Measurements from ENCODE around the gene CCDC89.

Gene CCDC89

DNA sequence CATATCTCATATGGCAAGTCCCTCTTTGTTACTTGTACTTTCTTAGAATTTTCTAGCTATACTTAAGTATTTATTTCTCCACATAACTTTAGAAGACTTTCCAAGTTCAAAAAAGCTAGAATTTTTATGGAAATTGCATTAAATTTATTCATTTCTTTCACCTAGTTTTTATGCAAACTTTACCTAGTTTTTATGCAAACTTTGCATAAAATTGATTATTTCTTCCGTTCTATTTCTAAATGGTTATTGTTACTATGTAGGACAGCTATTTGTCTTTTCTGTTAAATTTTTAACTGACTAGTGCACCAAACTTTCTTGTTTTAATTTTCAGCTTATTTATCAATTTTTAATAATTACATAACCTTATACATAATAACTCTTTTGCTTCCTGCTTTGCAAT lies 17.8 kb downstream of the CCDC89 start:
- no peak overlapping the region for H3K27ac ChIP-seq
- TF ChIP-seq ZFX (IDR thresholded peaks at IDR 0.05; ENCODE audit: borderline replicate concordance) = no peak
- TF ChIP-seq, protein P1, sequence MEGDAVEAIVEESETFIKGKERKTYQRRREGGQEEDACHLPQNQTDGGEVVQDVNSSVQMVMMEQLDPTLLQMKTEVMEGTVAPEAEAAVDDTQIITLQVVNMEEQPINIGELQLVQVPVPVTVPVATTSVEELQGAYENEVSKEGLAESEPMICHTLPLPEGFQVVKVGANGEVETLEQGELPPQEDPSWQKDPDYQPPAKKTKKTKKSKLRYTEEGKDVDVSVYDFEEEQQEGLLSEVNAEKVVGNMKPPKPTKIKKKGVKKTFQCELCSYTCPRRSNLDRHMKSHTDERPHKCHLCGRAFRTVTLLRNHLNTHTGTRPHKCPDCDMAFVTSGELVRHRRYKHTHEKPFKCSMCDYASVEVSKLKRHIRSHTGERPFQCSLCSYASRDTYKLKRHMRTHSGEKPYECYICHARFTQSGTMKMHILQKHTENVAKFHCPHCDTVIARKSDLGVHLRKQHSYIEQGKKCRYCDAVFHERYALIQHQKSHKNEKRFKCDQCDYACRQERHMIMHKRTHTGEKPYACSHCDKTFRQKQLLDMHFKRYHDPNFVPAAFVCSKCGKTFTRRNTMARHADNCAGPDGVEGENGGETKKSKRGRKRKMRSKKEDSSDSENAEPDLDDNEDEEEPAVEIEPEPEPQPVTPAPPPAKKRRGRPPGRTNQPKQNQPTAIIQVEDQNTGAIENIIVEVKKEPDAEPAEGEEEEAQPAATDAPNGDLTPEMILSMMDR (IDR thresholded peaks at IDR 0.05) = no peak

- TF ChIP-seq ZFX (IDR thresholded peaks at IDR 0.05; ENCODE audit: borderline replicate concordance) = no peak
- TF ChIP-seq, protein P1 (IDR thresholded peaks at IDR 0.05) = no peak
- no peak overlapping the region for H3K27ac ChIP-seq
Observed at GRCh38 chr11:85666687-85667086, 19.3 kb downstream of the CCDC89 start.

- no peak for TF ChIP-seq ZFX (IDR thresholded peaks at IDR 0.05; ENCODE audit: borderline replicate concordance)
- TF ChIP-seq, protein P1 (IDR thresholded peaks at IDR 0.05) = no peak
- H3K27ac ChIP-seq = peak overlapping the region; percentile 96
Observed at GRCh38 chr11:85665733-85666132, 20.3 kb downstream of the CCDC89 start.

DNA sequence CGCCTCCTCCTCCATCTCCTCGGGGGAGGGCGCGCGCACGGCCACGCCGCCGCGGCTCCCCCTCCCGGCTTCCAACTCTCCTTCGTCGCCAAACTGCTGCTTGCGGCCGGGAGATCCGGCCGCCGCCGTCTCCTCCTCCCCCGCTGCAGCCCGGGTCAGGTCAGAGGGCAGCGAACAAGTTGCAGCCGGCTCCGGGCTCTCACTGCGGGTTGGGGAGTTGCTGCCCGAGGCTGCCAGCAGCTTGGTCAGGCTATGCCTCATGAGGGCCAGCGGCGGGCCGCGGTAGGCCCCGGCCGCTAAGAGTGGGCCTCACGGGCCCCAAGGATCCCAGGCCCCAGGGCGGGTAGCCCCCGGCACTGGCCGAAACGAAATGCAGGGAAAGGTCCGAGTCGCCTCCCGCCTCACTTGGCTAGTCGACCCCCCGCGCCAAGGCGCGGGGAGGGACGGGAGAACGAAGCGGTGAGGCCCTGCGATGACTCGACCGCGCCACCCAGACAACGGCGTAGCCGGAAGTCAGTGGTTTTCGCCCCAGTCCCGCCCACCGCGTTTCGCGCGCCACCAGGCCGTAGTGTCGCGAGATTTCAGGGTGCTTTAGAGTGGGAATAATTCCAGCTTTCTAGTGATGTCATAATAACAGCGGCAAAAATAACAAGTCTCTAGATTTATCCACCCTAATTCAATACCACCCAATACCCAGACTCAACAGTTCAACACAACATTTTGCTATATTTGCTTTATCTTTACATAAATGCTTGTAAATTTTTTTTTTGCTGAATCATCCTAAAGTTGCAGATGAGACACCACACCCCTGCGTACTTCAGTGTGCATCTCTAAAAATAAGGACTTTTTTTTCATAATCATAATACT lies 21.1 kb downstream of the CCDC89 start, which contains the start of gene CREBZF:
Gene CREBZF, minus strand, starts transcription at position 515 of the 867 bp plus-strand sequence. Its CDS starts 254 bp downstream, at position 261.
- TF ChIP-seq ZFX (IDR thresholded peaks at IDR 0.05; ENCODE audit: borderline replicate concordance) = peak; percentile 40; the same call in 1 of the 2 replicates
- TF ChIP-seq, protein P1 (IDR thresholded peaks at IDR 0.05) = no peak

DNA sequence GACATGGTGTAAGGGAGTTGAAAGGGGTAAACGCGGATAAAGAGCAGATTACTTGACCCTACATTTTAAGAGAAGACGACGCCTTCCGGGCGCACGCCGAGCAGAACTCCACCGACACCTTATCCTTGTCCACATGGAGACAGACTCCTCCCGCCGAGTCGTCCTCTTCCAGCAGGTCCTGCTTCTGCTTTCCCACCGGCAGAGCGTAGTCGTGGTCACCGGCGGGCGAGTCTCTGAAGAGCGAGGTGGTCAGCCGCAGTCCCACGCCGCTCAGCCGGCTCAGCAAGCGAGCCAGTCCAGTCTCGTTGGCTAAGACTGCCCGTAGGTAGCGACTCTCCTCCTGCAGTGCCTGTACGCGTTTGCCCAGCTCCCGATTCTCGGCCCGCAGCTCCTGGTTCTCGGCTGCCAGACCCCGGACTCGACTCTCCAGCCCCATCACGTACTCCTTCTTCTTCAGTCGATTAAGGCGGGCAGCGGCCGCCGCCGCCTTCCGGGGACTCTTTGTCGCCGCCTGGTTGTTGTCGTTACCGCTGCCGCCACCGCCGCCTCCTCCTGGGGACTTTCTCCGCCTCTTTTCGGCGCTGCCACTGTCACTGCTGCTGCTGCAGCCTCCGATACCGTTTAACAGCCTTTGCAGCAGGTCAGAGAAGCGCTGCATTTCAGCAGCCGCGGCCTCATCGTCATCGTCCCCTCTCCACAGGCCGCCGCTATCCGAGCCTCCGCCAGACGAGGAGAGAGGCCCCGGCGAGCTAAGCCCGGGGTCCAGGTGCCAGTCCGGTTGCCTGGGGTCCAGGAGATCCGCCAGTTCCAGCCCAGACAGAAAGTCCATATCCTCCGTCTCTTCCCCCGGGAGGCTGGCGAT lies 22.0 kb downstream of the CCDC89 start:
- no peak for TF ChIP-seq ZFX (IDR thresholded peaks at IDR 0.05; ENCODE audit: borderline replicate concordance)
- TF ChIP-seq, protein P1 (IDR thresholded peaks at IDR 0.05) = peak; percentile 78

More for the DNA sequence above, 21.1 kb downstream of the CCDC89 start, which contains the start of gene CREBZF:
- H3K27ac ChIP-seq = peak within 1 kb of the TSS; percentile 96

GRCh38 chr11:85663080-85663752 lies 22.8 kb downstream of the CCDC89 start:
- no peak for TF ChIP-seq ZFX (IDR thresholded peaks at IDR 0.05; ENCODE audit: borderline replicate concordance)
- TF ChIP-seq, protein P1 (IDR thresholded peaks at IDR 0.05) = no peak
- peak overlapping the region; percentile 96 for H3K27ac ChIP-seq

More for the DNA sequence above, 22.0 kb downstream of the CCDC89 start:
- peak overlapping the region; percentile 96 for H3K27ac ChIP-seq
